OCI-LY3 (cell line): ENCODE measurements around the gene NT5DC3.

Experiments used
- H2AFZ ChIP-seq: fragments of 200-600, 300-600 bp; shearing (Covaris generic); 2 replicates; pipeline ENCODE4 v1.6.0; 2014; ENCODE audit warnings: antibody characterized with exemption, low read depth, low read length
- H3K27ac ChIP-seq: fragments of 200-600, 300-600 bp; sonication (generic); 2 replicates; pipeline ENCODE4 v1.5.1; 2014; ENCODE audit warnings: mild to moderate bottlenecking, low read length, moderate library complexity, mixed read lengths
- H3K27me3 ChIP-seq: fragments of 200-600, 300-600 bp; sonication (generic); 2 replicates; pipeline ENCODE4 v1.6.1; 2014; ENCODE audit warnings: low read depth, low read length, mixed read lengths
- H3K36me3 ChIP-seq: fragments of 200-600, 300-600 bp; sonication (generic); replicated peaks from 2 replicates; pipeline ENCODE3; 2014; ENCODE audit warnings: low read depth, low read length, mixed read lengths
- H3K4me1 ChIP-seq: fragments of 300-600, 200-600 bp; sonication (generic); 2 replicates; pipeline ENCODE4 v1.6.1; 2014; ENCODE audit warnings: low read length, mixed read lengths
- H3K4me2 ChIP-seq: fragments of 200-600, 300-600 bp; sonication (generic); 2 replicates; pipeline ENCODE4 v1.6.1; 2014; ENCODE audit warnings: low read length, mixed read lengths
- H3K4me3 ChIP-seq: fragments of 300-600, 200-600 bp; sonication (generic); 2 replicates; pipeline ENCODE4 v1.5.1; 2014; ENCODE audit warnings: antibody characterized with exemption, mild to moderate bottlenecking, low read length, moderate library complexity
- H3K79me2 ChIP-seq: fragments of 300-600, 200-600 bp; shearing (Covaris generic); 2 replicates; pipeline ENCODE4 v1.6.1; 2014; ENCODE audit warnings: mild to moderate bottlenecking, low read length, mixed read lengths
- H3K9ac ChIP-seq: fragments of 300-600, 200-600 bp; shearing (Covaris generic); 2 replicates; pipeline ENCODE4 v1.6.0; 2014; ENCODE audit warnings: mild to moderate bottlenecking, low read length, moderate library complexity
- H3K9me3 ChIP-seq: fragments of 200-600, 300-600 bp; shearing (Covaris generic); 2 replicates; pipeline ENCODE4 v1.6.1; 2014; ENCODE audit warnings: low read length, mixed read lengths; ENCODE audit not compliant: insufficient read depth
- H4K20me1 ChIP-seq: fragments of 200-600, 300-600 bp; sonication (generic); 2 replicates; pipeline ENCODE4 v1.6.1; 2016; ENCODE audit warnings: low read length, mixed read lengths; ENCODE audit not compliant: insufficient read depth
- EZH2phosphoT487 ChIP-seq: fragments of 200-600 bp; shearing (Covaris generic); IDR thresholded peaks from 2 replicates; pipeline ENCODE4 v1.6.1; 2018; ENCODE audit warnings: antibody characterized with exemption, mixed run types, low read depth
- TF ChIP-seq, protein P1 (sequence below): fragments of 200-600, 300-600 bp; sonication (generic); IDR thresholded peaks from 2 replicates; pipeline ENCODE4 v1.5.1; 2014; ENCODE audit warnings: antibody characterized with exemption, low read length, low read depth

The NT5DC3 gene

DNA sequence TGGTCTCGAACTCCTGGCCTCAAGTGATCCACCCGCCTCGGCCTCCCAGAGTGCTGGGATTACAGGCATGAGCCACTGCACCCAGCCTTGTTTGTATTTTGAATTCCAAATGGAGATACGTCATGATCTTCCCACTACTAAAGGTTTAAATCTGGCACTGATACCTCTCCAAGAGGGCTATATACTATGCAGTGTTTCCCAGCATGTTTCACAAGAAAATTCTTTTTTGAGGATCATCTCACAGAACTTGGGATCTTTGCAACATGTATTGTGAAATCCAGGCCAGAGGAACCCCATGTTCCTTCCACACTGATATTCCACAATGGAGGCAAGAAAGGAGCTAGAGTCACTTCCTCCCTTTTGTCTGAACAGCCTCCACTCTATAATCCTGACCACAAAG lies 112.7 kb downstream of the NT5DC3 start:
- no peaks in the 10 kb centered on the region for H3K4me1 ChIP-seq
- TF ChIP-seq, protein P1, sequence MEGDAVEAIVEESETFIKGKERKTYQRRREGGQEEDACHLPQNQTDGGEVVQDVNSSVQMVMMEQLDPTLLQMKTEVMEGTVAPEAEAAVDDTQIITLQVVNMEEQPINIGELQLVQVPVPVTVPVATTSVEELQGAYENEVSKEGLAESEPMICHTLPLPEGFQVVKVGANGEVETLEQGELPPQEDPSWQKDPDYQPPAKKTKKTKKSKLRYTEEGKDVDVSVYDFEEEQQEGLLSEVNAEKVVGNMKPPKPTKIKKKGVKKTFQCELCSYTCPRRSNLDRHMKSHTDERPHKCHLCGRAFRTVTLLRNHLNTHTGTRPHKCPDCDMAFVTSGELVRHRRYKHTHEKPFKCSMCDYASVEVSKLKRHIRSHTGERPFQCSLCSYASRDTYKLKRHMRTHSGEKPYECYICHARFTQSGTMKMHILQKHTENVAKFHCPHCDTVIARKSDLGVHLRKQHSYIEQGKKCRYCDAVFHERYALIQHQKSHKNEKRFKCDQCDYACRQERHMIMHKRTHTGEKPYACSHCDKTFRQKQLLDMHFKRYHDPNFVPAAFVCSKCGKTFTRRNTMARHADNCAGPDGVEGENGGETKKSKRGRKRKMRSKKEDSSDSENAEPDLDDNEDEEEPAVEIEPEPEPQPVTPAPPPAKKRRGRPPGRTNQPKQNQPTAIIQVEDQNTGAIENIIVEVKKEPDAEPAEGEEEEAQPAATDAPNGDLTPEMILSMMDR, result no peak
- TF ChIP-seq EZH2phosphoT487, result no peak
- no peaks in the 10 kb centered on the region for H3K79me2 ChIP-seq
- no peak overlapping the region for H3K4me3 ChIP-seq
- no peak overlapping the region for H3K4me2 ChIP-seq
- H3K36me3 ChIP-seq, result no peaks in the 10 kb centered on the region
- H3K9me3 ChIP-seq, result peaks cover 4% of the 10 kb centered on the region; the same call in 1 of the 2 replicates
- no peaks in the 10 kb centered on the region for H3K27me3 ChIP-seq
- no peaks in the 10 kb centered on the region for H4K20me1 ChIP-seq
- H3K27ac ChIP-seq, result no peak overlapping the region
- H2AFZ ChIP-seq, result no peak overlapping the region
- H3K9ac ChIP-seq, result no peak overlapping the region

DNA sequence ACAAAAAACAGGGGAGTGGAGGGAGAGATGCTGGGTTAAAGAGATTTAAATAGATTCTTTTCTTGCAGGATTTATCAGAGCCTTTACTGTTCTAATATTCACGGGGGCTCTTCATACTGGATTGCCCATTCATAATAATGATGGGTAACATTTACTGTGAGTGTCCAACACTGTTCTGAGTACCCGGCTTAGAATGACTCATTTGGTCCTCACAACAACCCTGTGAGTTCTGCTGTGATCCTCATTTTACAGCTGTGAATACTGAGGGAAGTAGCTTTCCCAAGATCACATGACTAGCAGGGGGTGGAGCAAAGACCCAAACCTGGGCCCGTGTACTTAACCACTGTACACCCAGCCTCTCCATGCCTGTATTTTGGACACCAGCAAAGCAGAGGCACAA lies 113.4 kb downstream of the NT5DC3 start:
- TF ChIP-seq, protein P1, result no peak
- TF ChIP-seq EZH2phosphoT487, result no peak
- H3K4me1 ChIP-seq, result no peaks in the 10 kb centered on the region
- H3K4me3 ChIP-seq, result no peak overlapping the region
- no peaks in the 10 kb centered on the region; the same call in 1 of the 2 replicates for H3K27me3 ChIP-seq
- no peak overlapping the region for H3K27ac ChIP-seq
- H3K79me2 ChIP-seq, result no peaks in the 10 kb centered on the region
- H3K36me3 ChIP-seq, result no peaks in the 10 kb centered on the region
- H3K9ac ChIP-seq, result no peak overlapping the region
- no peak overlapping the region for H3K4me2 ChIP-seq
- H3K9me3 ChIP-seq, result peaks cover 4% of the 10 kb centered on the region; the same call in 1 of the 2 replicates
- no peaks in the 10 kb centered on the region for H4K20me1 ChIP-seq
- H2AFZ ChIP-seq, result no peak overlapping the region

- Histone ChIP-seq H3K4me3 (no peak overlapping the region), H3K9ac (no peak overlapping the region), H3K27me3 (no peaks in the 10 kb centered on the region; the same call in 1 of the 2 replicates), H3K36me3 (no peaks in the 10 kb centered on the region), H4K20me1 (no peaks in the 10 kb centered on the region), H3K79me2 (no peaks in the 10 kb centered on the region), H2AFZ (no peak overlapping the region), H3K4me2 (no peak overlapping the region), H3K27ac (no peak overlapping the region), H3K4me1 (no peaks in the 10 kb centered on the region), H3K9me3 (no peaks in the 10 kb centered on the region)
- TF ChIP-seq, protein P1, result no peak
- no peak for TF ChIP-seq EZH2phosphoT487
Measured at GRCh38 chr12:103725398-103725797, 115.6 kb downstream of the NT5DC3 start.
